IMR-90 (cell line): ENCODE measurements around the gene KATNB1. TPM values are rescaled to one million over a fixed set of nuclear protein-coding genes. Genes with fewer than 3 reads are reported as not detected.

ENCODE experiments used
- ATAC-seq: fragments of 200-7000 bp; cut with Tn5 transposase; 2 replicates; pipeline ENCODE4 v1.9.1; 2020; ENCODE audit warnings: low read depth, mild to moderate bottlenecking, moderate library complexity
- BruUV-seq: library from RNA; stranded (reverse); fragments of 400-500 nt; replicated peaks from 2 replicates; lab custom pipeline; 2021; lab: Mats Ljungman, UMichigan
- CTCF ChIA-PET: fragments of 300-600 bp; formaldehyde crosslinking; extraction: SDS; loops from one replicate; lab custom pipeline; 2021; ENCODE audit warnings: antibody characterized with exemption; lab: Yijun Ruan, JAX
- POLR2A ChIA-PET: fragments of 300-600 bp; sonication (Branson Sonifier 250); formaldehyde crosslinking; loops from one replicate; lab custom pipeline; 2022; ENCODE audit warnings: antibody characterized with exemption; ENCODE audit not compliant: unreplicated experiment; lab: Charles Lee
- DNase-seq: peaks from one replicate; pipeline ENCODE4 v3.0.0; 2013
- H2AFZ ChIP-seq: replicated peaks from 2 replicates; pipeline ENCODE3; 2013; ENCODE audit warnings: low read length, mild to moderate bottlenecking; ENCODE audit not compliant: poor library complexity
- H2AK5ac ChIP-seq: 2 replicates; pipeline ENCODE4 v1.6.1; 2013; ENCODE audit warnings: low read depth, low read length, inconsistent platforms
- H2AK9ac ChIP-seq: replicated peaks from 2 replicates; pipeline ENCODE3; 2013; ENCODE audit warnings: mild to moderate bottlenecking, low read depth, low read length, moderate library complexity; ENCODE audit not compliant: poor library complexity
- H2BK120ac ChIP-seq: 2 replicates; pipeline ENCODE4 v1.6.1; 2013; ENCODE audit warnings: low read depth, low read length, inconsistent platforms
- H2BK15ac ChIP-seq: 3 replicates; pipeline ENCODE4 v1.6.1; 2013; ENCODE audit warnings: low read depth, low read length, inconsistent platforms
- H2BK20ac ChIP-seq: 2 replicates; pipeline ENCODE4 v1.6.1; 2013; ENCODE audit warnings: low read depth, mild to moderate bottlenecking, inconsistent platforms, low read length, moderate library complexity
- H2BK5ac ChIP-seq: 2 replicates; pipeline ENCODE4 v1.6.1; 2013; ENCODE audit warnings: mild to moderate bottlenecking, low read depth, low read length, inconsistent platforms; ENCODE audit not compliant: poor library complexity, severe bottlenecking
- H3K14ac ChIP-seq: replicated peaks from 2 replicates; pipeline ENCODE4 v1.6.1; 2013; ENCODE audit warnings: low read depth, low read length, inconsistent platforms
- H3K18ac ChIP-seq: 2 replicates; pipeline ENCODE4 v1.6.1; 2013; ENCODE audit warnings: low read depth, low read length, control low read depth
- H3K23ac ChIP-seq: 2 replicates; pipeline ENCODE4 v1.6.1; 2013; ENCODE audit warnings: low read depth, low read length, inconsistent platforms
- H3K27ac ChIP-seq: 2 replicates; pipeline ENCODE4 v1.5.1; 2013; ENCODE audit warnings: mild to moderate bottlenecking, control low read depth, low read length; ENCODE audit not compliant: insufficient read depth
- H3K27me3 ChIP-seq: 2 replicates; pipeline ENCODE4 v1.6.1; 2013; ENCODE audit warnings: low read length; ENCODE audit not compliant: control insufficient read depth, insufficient read depth
- H3K36me3 ChIP-seq: 2 replicates; pipeline ENCODE4 v1.6.1; 2013; ENCODE audit warnings: low read length, mixed read lengths; ENCODE audit not compliant: control insufficient read depth, insufficient read depth
- H3K4ac ChIP-seq: 2 replicates; pipeline ENCODE4 v1.6.1; 2013; ENCODE audit warnings: low read depth, low read length, inconsistent platforms
- H3K4me1 ChIP-seq: 2 replicates; pipeline ENCODE4 v1.6.1; 2013; ENCODE audit warnings: low read length, mixed read lengths; ENCODE audit not compliant: control insufficient read depth, insufficient read depth
- H3K4me2 ChIP-seq: 2 replicates; pipeline ENCODE4 v1.6.1; 2013; ENCODE audit warnings: low read depth, mild to moderate bottlenecking, control low read depth, low read length, moderate library complexity
- H3K4me3 ChIP-seq: 2 replicates; pipeline ENCODE4 v1.5.1; 2013; ENCODE audit warnings: low read depth, mild to moderate bottlenecking, control low read depth, low read length, moderate library complexity; ENCODE audit not compliant: insufficient read depth
- H3K56ac ChIP-seq: 2 replicates; pipeline ENCODE4 v1.6.1; 2013; ENCODE audit warnings: low read length, inconsistent platforms; ENCODE audit not compliant: insufficient read depth; ENCODE audit errors: extremely low read depth
- H3K79me1 ChIP-seq, 2 experiments: 2 replicates each; pipeline ENCODE4 v1.6.1; 2013; ENCODE audit warnings: low read length in 2 of 2, inconsistent platforms in 1 of 2, low read depth in 1 of 2
- H3K9ac ChIP-seq: 2 replicates; pipeline ENCODE4 v1.6.1; 2013; ENCODE audit warnings: low read depth, low read length, control low read depth
- H3K9me1 ChIP-seq: 2 replicates; pipeline ENCODE4 v1.6.1; 2013; ENCODE audit warnings: low read length, inconsistent platforms; ENCODE audit not compliant: insufficient read depth
- H3K9me3 ChIP-seq: 2 replicates; pipeline ENCODE4 v1.6.1; 2013; ENCODE audit warnings: low read length; ENCODE audit not compliant: control insufficient read depth, insufficient read depth
- H4K20me1 ChIP-seq: 2 replicates; pipeline ENCODE4 v1.6.1; 2013; ENCODE audit warnings: low read length, inconsistent platforms; ENCODE audit not compliant: insufficient read depth
- H4K5ac ChIP-seq: 2 replicates; pipeline ENCODE4 v1.6.1; 2013; ENCODE audit warnings: mild to moderate bottlenecking, low read depth, low read length, control low read depth
- H4K8ac ChIP-seq, 2 experiments: 2 replicates each; pipeline ENCODE4 v1.6.1; 2013; ENCODE audit warnings: low read depth in 2 of 2, low read length in 2 of 2, control low read depth in 1 of 2, inconsistent platforms in 1 of 2
- H4K91ac ChIP-seq: 2 replicates; pipeline ENCODE4 v1.6.1; 2013; ENCODE audit warnings: low read depth, low read length, inconsistent platforms; ENCODE audit not compliant: insufficient read depth
- BHLHE40 ChIP-seq: fragments of 150-350 bp; IDR thresholded peaks from 2 replicates; pipeline ENCODE4 v1.6.1; 2016; ENCODE audit warnings: mild to moderate bottlenecking, low read depth, low read length
- CHD1 ChIP-seq: IDR thresholded peaks from 2 replicates; pipeline ENCODE4 v1.6.1; 2012; ENCODE audit warnings: low read depth, low read length, improper control_type of control experiment
- ELK1 ChIP-seq: fragments of 150-350 bp; IDR thresholded peaks from 2 replicates; pipeline ENCODE4 v1.6.1; 2016; ENCODE audit warnings: low read depth, mild to moderate bottlenecking, low read length, moderate library complexity, borderline replicate concordance
- NFE2L2 ChIP-seq: fragments of 150-350 bp; IDR thresholded peaks from 2 replicates; pipeline ENCODE4 v1.6.1; 2016; ENCODE audit warnings: low read depth, mild to moderate bottlenecking, low read length
- RFX5 ChIP-seq: IDR thresholded peaks from 2 replicates; pipeline ENCODE4 v1.8.0; 2012; ENCODE audit warnings: low read depth, mild to moderate bottlenecking, low read length, moderate library complexity
- WGBS, 2 experiments: methylation state at CpG; one replicate each; pipeline versions ENCODE4 v1.1.5 to v1.1.7; 2013; ENCODE audit warnings: missing lambda C conversion rate in 2 of 2; ENCODE audit not compliant: insufficient read length in 1 of 2; ENCODE audit errors: extremely low coverage in 2 of 2; 5-methylcytosine and 5-hydroxymethylcytosine counted together
- dilution Hi-C: fragments of 300-500 bp; cut with HindIII; formaldehyde crosslinking; loops from one replicate; pipeline ENCODE4 v1.14.3; 2018; ENCODE audit warnings: low sequenced_read_pairs; ENCODE audit not compliant: unreplicated experiment
- in situ Hi-C: fragments of 300-500 bp; cut with MboI; formaldehyde crosslinking; loops from 3 replicates; pipeline ENCODE4 v1.14.3; 2019; ENCODE audit warnings: low sequenced_read_pairs, inconsistent platforms, mixed read lengths
- intact Hi-C: fragments of 100-400 bp; cut with micrococcal nuclease; formaldehyde crosslinking; loops from 2 replicates; pipeline ENCODE4 v1.10.0; 2022
- polyA plus RNA-seq, 3 experiments: library from polyadenylated mRNA; depleted of rRNA; stranded (reverse); fragments of >200 nt; gene quantifications; 2 replicates each; pipeline ENCODE4 v1.2.3, GENCODE V29; 2012; ENCODE audit warnings: low replicate concordance in 1 of 3
- total RNA-seq: library from RNA; depleted of rRNA; stranded (reverse); fragments of >200 nt; gene quantifications from 2 replicates; pipeline ENCODE4 v1.2.3, GENCODE V29; 2012

Gene KATNB1
- total and polyA plus RNA-seq, 2 of the 4 experiments (the other 2 are of a cell fraction): 10.9 to 23.5 TPM

DNA sequence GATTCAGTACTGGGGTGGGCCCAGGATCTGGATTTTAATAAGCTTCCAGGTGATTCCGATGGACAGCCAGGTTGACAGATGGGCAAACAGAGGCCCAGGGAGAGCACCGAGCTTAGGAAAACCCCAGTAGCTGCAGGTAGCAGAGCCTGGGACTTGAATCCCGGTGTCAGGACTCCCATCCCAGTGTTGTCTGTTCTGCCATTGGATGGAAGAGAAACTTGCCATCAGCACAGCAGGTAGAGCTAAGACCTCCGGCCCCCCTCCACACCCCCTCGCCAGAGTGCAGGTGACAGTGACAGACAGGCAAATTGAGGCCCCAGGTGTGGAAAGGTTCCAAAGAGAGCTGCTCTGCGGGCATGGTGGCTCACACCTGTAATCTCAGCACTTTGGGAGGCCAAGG, 12.4 kb downstream of the KATNB1 start:
- Histone ChIP-seq H2AK5ac (no peak overlapping the region), H3K36me3 (peaks cover 17% of the 10 kb centered on the region), H3K9ac (no peak overlapping the region), H4K20me1 (no peaks in the 10 kb centered on the region), H2BK120ac (no peak overlapping the region), H2BK5ac (no peak overlapping the region), H3K18ac (no peak overlapping the region), H3K4ac (no peak overlapping the region), H2BK15ac (no peak overlapping the region), H3K9me1 (no peaks in the 10 kb centered on the region), H4K5ac (no peak overlapping the region), H3K56ac (no peak overlapping the region), H3K27me3 (no peaks in the 10 kb centered on the region), H2BK20ac (no peak overlapping the region), H3K14ac (no peak overlapping the region), H2AK9ac (no peak overlapping the region), H3K23ac (no peak overlapping the region), H3K4me2 (no peak overlapping the region), H3K27ac (no peak overlapping the region), H3K4me1 (no peaks in the 10 kb centered on the region), H3K4me3 (no peak overlapping the region), H2AFZ (no peak overlapping the region), H3K9me3 (no peaks in the 10 kb centered on the region), H3K79me1 (no peaks in the 10 kb centered on the region), H4K91ac (no peak overlapping the region), H4K8ac (no peak overlapping the region)
- in situ Hi-C loops (no loop called here), intact Hi-C loops (no loop called here), dilution Hi-C loops (no loop called here)
- ChIA-PET POLR2A (no interaction called here), CTCF (no interaction called here)
- TF ChIP-seq RFX5 (no peak), CHD1 (no peak), NFE2L2 (no peak), ELK1 (no peak), BHLHE40 (no peak)
- BruUV-seq: no TSS peak
- no peak for ATAC-seq
- 83% methylated on average over 1 of the region's 6 CpGs; no CpG with 5 or more reads in 1 of the 2 experiments for whole genome bisulfite sequencing, 2 experiments
- DNase-seq: no peak
